GM19397 (cell line): ENCODE measurements around the gene FEM1B.

Source experiments
- ATAC-seq: cut with Tn5 transposase; IDR thresholded peaks from one replicate; pipeline ENCODE4 v1.9.1; 2021; ENCODE audit warnings: mild to moderate bottlenecking, moderate library complexity; ENCODE audit not compliant: unreplicated experiment

FEM1B gene

DNA sequence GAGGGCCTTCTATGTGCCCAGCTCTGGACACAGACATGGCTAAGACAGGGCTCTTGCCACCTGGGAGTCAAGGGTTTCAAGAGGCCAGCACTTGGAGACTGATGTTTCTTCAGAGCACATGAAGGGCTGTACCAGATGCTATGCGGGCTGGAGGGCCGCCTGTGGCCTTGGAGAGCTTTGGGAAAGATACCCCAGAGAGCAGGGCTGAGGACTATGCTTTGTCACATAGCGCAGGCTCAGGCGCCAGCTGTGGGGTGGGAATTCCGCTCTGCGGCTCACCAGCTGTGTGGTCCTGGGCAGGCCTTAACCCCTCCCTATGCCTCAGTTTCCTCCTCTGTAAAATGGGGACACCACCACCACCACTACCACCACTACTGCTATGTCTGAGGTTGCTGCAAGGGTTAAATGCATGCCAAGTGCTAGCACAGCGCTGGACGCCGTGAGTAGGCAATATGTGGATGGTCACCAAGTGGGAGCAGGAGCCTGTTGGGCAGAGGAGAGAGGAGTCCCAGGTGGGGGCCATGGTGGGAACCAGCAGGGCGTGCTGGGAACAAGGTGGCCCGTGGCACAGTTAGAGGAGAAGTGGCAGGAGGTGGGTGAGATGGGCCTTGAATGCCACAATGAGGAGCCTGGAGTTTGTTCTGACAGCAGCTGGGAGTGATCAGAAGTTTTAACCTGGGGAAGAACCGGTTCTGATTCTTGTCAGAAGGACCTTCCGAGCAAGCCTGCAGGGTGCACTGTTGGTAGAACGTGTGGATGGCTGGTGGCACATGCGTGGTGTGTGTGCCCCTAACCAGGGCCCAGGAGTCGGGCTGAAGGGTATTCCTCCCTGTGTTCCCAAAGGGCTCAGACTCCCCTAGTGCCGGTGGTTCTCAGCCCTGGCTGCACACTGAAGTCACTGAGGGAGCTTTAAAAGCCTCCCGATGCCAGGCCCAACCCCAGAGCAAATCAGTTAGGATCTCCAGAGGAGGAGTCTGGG, 41.7 kb downstream of the FEM1B start:
- ATAC-seq: no peak

- no peak for ATAC-seq
These were observed 42.5 kb downstream of the FEM1B start for GRCh38 chr15:68319997-68320396.

GRCh38 chr15:68321229-68321628, 43.7 kb downstream of the FEM1B start:
- ATAC-seq: no peak

DNA sequence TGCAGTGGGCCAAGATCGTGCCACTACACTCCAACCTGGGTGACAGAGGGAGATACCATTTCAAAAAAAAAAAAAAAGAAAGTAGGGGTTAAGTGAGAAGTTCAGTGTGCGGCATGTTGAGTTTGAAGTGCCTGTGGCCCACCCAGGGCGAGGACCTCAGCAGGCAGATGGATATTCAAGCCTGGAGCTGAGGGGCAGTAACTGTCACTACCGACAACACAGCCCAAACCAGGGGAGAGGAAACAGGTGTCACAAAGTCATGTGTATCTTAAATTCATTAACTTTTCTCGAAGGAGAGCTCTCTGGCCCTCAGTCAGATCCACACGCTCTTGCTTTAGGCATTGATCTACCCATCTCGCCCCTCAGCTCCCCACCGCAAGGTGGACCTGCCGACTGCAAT, 45.3 kb downstream of the FEM1B start:
- ATAC-seq: no peak

- no peak for ATAC-seq
These were observed 48.2 kb downstream of the FEM1B start for GRCh38 chr15:68325726-68326125.

- no peak for ATAC-seq
These were observed 49.3 kb downstream of the FEM1B start for GRCh38 chr15:68326711-68327354.

DNA sequence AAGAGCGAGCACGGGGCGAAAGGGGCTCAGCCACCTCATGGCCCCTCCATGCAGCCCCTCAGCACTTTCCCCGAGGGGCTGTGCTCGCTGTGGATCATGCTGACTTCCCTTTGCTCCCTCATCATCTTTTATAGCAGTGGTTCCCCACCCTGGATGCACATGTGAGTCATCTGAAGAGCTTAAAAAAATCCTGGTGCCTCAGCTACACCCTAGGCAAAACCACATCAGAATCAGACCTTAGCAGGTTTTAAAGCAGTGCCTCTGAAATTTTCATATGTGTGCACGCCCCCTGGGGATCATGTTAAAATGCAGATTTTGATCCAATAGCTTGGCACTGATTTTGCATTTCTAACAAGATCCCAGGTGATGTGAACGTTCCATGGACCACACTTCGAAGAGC, 50.9 kb downstream of the FEM1B start:
- no peak for ATAC-seq

GRCh38 chr15:68328964-68329363, 51.4 kb downstream of the FEM1B start:
- ATAC-seq: no peak

- no peak for ATAC-seq
These were observed 52.9 kb downstream of the FEM1B start for GRCh38 chr15:68330416-68330815.

DNA sequence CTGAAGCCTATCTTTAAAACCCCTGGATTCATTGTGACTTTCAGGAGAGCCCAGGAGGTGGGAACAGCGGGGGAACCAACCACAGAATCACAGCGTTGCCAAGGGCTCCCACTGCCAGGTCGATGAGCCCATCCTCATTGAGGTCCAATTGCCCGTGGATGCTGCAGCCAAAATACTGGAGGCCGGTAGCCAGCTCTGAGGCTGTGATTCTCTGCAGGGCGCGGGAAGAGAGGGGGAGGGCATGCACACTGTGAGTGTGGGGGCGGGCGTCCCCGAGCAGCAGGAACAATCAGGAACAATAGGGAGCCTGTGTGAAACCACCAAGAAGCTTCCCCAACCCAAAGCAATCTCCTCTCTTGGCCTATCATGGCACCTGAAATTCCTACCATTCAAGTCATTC, 53.4 kb downstream of the FEM1B start:
- ATAC-seq: no peak

DNA sequence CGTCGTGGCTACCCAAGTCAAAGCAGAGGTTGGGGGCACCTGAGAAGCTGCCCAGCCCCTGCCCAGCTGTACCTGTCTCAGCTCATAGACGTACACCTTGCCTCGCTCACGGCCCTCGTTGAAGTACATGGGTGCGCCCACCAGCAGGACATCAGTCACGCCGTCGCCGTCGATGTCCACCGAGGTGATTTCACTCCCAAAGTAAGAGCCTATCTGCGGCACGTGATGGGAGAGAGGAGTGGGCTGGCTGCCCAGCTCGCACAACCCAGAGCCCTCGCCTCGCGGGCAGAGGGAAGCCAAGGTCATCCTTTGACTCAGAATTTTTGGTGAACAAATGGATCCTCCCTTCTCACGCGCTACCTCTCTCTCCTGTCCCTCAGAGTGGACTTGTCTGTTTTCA, 54.7 kb downstream of the FEM1B start:
- no peak for ATAC-seq

GRCh38 chr15:68333775-68334470, 56.4 kb downstream of the FEM1B start:
- ATAC-seq: no peak

DNA sequence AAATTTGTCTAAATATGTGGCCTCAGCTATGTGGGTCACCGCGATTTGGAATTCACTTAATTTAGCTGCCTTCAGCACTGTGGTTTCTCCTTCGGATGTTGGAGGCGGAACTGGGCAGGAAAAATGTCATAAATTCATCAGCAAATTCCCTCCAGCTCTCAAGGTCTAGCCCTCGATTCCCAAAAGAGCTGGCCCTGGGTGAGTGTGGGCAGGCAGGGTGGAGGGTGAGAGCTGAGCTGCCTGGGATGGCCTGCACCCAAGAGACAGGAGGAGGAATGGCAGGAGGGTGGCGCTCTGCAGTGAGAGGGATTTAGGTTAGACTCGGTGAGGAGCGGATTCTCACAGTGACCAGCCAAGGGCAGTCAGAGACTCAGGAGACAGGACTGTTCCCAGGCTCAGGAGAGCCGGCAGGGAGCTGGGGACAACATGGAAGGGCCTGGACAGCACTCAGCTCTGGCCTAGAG, 57.1 kb downstream of the FEM1B start:
- ATAC-seq: no peak

- ATAC-seq: no peak
These were observed 57.7 kb downstream of the FEM1B start for GRCh38 chr15:68335251-68335650.

- no peak for ATAC-seq
These were observed 58.1 kb downstream of the FEM1B start for GRCh38 chr15:68335655-68336054.

DNA sequence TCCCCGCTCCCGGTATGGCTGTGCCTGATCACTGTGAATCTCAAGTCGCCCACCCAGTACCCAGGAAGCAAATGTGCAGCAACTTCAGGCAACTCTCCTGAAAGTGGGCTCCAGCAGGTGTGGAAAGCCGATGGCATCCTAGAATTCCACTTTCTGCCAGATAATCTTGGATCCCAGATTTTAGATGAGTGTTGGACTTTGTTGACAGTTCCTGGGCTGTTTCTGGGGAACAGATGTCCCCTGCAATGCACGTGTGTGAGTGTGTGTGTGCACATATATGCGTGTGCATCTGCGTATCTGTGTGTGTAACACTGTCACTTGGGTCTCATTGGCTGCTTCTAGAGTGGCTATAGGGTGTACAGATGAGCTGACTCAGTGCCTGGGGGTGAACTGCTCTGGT, 59.0 kb downstream of the FEM1B start:
- ATAC-seq: no peak

DNA sequence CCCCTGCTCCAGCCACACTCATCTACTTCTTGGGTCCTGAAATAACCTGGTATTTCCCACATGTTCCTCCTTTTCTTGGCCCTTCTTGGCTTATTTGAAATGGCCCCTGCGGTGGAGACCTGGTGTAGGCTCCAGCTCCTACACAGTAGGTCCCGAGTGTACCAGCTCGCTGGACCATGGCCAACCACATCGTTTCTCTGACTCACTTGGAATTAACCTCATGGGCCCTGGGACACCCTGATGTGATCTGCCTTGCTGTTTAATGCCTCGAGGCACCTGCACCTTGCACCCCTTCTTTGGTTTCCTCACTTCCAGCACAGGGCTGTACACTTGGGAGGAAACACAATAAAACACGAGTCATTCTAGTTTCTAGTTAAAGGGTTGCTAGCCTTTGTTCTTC, 60.3 kb downstream of the FEM1B start:
- ATAC-seq: no peak

GRCh38 chr15:68339481-68339880, 61.9 kb downstream of the FEM1B start:
- ATAC-seq: no peak

DNA sequence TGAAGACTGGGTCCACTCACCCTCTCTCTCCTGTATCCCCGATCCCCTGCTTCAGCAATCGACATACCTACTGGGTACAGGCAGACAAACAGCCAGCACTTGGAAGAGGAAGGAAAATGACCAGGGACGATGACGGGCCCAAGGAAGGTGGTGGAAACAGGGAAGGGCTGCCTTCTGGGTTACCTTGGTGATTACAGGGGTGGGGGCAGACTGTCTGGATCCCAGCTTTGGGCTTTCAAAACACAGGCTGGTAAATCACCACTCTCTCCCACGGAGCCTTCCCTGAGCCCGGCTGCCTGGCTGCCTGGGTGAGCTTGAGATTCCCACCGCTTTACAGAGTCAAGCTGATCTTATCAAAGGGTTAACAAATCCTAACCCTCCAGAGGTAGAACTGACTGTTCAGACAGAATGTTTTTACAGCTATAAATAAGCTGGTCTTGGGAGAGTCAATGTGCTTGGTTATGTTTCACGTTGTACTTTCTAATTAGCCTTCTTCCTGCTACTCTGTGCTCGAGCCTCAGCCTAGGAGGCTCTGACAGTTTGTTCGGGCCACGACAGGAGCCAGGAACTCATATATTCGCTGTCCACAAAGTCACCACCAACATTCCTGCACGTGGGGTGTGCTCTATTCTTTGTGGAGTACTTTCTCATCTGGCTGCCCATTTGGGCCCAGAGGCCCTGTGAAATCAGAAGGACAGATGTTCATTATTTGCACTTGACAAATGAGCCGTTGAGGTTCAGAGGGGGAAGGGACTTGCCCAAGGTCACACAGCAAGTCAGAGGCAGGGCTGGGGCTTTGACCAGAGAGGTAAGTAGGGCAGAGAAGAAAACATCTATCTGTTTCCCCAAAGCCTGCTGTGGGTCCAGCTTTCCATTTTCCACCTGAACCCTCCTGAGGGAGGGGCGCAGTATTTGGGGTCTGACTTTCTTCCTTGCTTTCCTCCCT, 63.5 kb downstream of the FEM1B start:
- ATAC-seq: no peak
